Stimulated activated CD8-positive, alpha-beta memory T cell treated with anti-CD3 and anti-CD28 coated beads, Interleukin-15, amount 100 ng/mL, for 24 hours (primary cell): Measurements from ENCODE around the gene APP.
A peak's percentile ranks its signal among the peaks of the same experiment; 100 is the strongest.

Experiments
- DNase-seq: peaks from one replicate; pipeline ENCODE4 v3.0.0-alpha.2; 2020; ENCODE audit warnings: low read depth

Gene APP

GRCh38 chr21:25903607-25904006 is 267.0 kb downstream of the APP start:
- no peak for DNase-seq

GRCh38 chr21:25901330-25901979 is 269.1 kb downstream of the APP start:
- DNase-seq, result no peak

GRCh38 chr21:25898671-25899070 is 271.9 kb downstream of the APP start:
- no peak for DNase-seq

GRCh38 chr21:25897383-25897782 is 273.2 kb downstream of the APP start:
- DNase-seq, result no peak

- DNase-seq, result no peak
These were observed 274.0 kb downstream of the APP start for GRCh38 chr21:25896501-25897056.

- no peak for DNase-seq
These were observed 274.9 kb downstream of the APP start for GRCh38 chr21:25895565-25896205.

GRCh38 chr21:25893191-25893590 is 277.4 kb downstream of the APP start:
- DNase-seq, result no peak

GRCh38 chr21:25891596-25891995 is 279.0 kb downstream of the APP start:
- DNase-seq, result no peak

GRCh38 chr21:25890001-25890400 is 280.6 kb downstream of the APP start:
- no peak for DNase-seq

GRCh38 chr21:25888711-25889110 is 281.9 kb downstream of the APP start:
- DNase-seq, result no peak

GRCh38 chr21:25887646-25888306 is 282.8 kb downstream of the APP start:
- DNase-seq, result no peak

- no peak for DNase-seq
These were observed 283.4 kb downstream of the APP start for GRCh38 chr21:25887166-25887565.

- no peak for DNase-seq
These were observed 284.7 kb downstream of the APP start for GRCh38 chr21:25885880-25886279.

GRCh38 chr21:25885405-25885804 is 285.2 kb downstream of the APP start:
- DNase-seq, result no peak

- no peak for DNase-seq
These were observed 286.3 kb downstream of the APP start for GRCh38 chr21:25884311-25884710.

- peak; percentile 11 for DNase-seq
These were observed 288.8 kb downstream of the APP start for GRCh38 chr21:25881524-25882376.

GRCh38 chr21:25879203-25879602 is 291.4 kb downstream of the APP start:
- DNase-seq, result no peak

- no peak for DNase-seq
These were observed 292.2 kb downstream of the APP start for GRCh38 chr21:25878344-25878743.

- DNase-seq, result no peak
These were observed 298.3 kb downstream of the APP start for GRCh38 chr21:25872271-25872670.

- no peak for DNase-seq
These were observed 299.0 kb downstream of the APP start for GRCh38 chr21:25871566-25871965.

GRCh38 chr21:25870084-25870483 is 300.5 kb downstream of the APP start:
- DNase-seq, result no peak

- no peak for DNase-seq
These were observed 303.5 kb downstream of the APP start for GRCh38 chr21:25867061-25867460.
